Measurements from ENCODE around the gene DDAH2.

DDAH2 gene

DNA sequence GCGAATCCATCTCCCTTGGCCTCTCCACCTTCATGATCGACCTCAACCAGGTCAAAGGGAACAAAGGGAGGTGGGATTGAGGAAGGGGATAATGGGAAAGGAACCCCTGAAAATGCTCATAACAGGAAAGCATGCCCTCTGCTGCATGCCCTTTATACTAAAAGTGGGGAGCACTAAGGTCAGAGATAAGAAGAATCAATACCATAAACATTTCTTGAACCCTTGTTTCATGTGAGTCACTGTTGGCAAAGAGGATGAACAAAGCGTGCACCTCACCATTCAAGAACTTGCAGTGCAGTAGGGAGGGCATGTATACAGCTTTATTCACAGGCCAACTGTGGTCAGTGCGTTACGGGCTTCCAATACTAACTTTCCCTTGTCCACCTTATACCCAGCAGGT, 31.7 kb upstream of the DDAH2 start:
- DNase-seq, result no peak

DNA sequence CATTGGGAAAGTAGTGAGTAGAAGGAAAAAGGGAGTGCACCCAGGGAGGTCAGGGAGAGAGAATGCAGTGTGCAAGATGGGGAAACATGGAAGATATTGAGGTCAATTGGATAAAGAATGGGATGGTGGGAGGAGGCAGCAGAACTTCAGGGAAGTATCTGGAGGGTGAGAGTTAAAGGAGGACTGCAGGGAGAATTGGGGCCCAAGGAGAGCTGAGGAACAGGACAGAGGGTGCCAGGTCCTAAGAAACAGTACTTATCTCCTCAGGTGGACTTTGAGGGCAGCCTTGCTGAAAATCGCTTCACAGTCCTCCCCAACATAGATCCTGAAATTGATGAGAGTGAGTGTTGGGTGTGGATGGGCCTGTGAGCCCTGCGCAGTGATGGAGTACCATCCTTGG, 29.2 kb upstream of the DDAH2 start:
- no peak for DNase-seq

DNA sequence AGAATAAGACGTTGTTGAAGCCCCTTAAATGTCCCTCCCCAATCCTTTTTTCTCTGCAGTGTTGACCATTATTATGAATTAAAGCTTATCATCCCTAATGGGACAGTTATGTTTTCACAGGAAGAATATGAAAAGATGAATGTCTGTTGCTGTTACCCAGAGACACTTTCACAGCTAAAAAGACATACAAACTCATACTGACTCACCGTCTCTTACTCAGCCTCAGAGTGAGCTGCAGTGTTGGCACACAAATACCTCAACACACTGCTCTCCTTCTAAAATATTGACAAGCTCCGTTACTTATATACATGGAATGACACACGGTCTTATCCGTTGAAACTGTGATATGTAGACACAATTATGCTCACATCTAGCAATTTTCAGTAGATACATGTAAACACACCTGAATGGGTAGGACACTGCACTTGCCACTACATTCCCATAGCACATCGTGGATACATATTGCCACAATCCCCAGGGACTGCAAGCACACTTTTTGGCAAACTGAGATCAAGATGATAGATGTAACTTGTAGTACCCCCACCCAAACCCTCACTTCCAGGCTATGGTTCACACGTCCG, 23.7 kb upstream of the DDAH2 start:
- DNase-seq, result no peak

- DNase-seq, result no peak
Observed at GRCh38 chr6:31750411-31751022, 21.4 kb upstream of the DDAH2 start.

DNA sequence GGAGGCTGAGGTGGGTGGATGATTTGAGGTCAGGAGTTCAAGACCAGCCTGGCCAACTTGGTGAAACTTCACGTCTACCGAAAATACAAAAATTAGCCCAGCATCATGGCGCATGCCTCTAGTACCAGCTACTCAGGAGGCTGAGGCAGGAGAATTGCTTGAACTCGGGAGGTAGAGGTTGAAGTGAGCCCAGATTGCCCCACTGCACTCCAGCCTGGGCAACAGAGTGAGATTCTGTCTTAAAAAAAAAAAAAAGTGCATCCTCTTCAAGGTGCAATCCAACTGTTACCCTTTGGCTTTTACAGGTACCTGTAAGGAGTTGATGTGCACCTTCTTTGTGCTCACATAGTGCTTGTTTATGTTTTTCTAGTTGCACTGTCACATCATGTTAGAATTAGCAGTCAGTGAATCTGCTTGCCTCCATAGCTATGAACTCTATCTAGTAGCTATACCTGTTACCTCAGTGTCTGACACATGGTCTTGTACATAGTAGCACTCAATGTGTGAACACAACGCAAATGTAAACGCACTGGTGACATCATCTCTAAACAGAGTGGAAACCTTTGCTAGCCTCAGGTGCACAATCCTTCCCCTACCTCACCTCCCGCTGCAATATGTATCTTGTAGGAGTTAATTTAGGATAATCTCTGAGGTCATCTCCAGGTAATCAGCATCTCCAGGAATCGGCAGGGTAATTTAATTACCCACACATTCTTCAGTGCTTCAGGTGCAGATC, 20.4 kb upstream of the DDAH2 start:
- no peak for DNase-seq

GRCh38 chr6:31744422-31744821, 15.3 kb upstream of the DDAH2 start:
- DNase-seq, result no peak

- DNase-seq, result no peak
Observed at GRCh38 chr6:31742894-31743293, 13.8 kb upstream of the DDAH2 start.

DNA sequence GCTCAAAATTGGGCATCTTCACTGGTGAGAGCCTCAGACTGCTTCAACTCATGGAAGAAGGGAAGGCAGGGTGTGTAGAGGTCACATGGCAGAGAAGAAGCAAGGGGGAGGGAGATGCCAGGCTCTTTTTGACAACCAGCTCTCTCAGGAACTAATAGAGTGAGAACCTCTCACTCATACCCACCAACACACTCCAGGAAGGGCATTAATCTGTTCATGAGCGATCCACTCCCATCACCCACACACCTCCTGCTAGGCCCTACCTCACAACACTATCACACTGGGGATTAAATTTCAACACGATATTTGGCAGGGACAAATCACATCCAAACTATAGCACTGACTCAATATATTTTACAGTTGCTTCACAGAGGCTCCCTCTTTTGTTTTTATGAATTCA, 12.7 kb upstream of the DDAH2 start:
- DNase-seq, result no peak

DNA sequence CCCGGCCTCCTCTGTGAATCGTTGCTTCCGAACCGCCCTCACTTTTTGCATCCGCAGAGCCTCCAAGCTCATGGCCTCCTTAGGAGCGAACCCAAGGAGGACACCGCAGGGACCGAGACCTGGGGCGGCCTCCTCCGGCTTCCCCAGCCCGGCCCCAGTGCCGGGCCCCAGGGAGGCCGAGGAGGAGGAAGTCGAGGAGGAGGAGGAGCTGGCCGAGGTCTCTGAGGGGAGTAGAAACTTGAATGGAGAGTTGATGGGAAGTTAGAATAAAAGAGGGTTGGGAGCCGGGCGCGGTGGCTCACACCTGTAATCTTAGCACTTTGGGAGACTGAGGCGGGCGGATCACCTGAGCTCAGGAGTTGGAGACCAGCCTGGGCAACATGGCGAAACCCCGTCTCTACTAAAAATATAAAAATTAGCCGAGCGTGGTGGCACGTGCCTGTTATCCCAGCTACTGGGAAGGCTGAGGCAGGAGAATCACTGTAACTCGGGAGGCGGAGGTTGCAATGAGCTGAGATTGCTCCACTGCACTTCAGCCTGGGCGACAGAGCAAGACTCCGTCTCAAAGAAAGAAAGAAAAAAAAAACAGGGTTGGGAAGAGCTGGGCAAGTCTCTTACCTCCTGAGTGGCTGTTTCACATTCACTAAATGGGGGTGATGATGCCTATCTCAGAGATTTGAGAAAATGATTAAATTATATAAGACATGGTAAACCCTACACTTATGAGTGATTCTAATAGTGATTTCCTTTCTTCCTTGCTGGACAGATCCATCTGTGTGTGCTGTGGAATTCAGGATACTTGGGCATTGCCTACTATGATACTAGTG, 11.5 kb upstream of the DDAH2 start:
- peak; percentile 2 for DNase-seq

GRCh38 chr6:31739639-31740396, 10.7 kb upstream of the DDAH2 start, which contains the start of gene MSH5:
Gene MSH5, plus strand, starts transcription at chr6:31740005. Its CDS starts 462 bp downstream, at chr6:31740467.
- peak; percentile 97 for DNase-seq

GRCh38 chr6:31737991-31738979, 9.2 kb upstream of the DDAH2 start:
- peak; percentile 73 for DNase-seq

DNA sequence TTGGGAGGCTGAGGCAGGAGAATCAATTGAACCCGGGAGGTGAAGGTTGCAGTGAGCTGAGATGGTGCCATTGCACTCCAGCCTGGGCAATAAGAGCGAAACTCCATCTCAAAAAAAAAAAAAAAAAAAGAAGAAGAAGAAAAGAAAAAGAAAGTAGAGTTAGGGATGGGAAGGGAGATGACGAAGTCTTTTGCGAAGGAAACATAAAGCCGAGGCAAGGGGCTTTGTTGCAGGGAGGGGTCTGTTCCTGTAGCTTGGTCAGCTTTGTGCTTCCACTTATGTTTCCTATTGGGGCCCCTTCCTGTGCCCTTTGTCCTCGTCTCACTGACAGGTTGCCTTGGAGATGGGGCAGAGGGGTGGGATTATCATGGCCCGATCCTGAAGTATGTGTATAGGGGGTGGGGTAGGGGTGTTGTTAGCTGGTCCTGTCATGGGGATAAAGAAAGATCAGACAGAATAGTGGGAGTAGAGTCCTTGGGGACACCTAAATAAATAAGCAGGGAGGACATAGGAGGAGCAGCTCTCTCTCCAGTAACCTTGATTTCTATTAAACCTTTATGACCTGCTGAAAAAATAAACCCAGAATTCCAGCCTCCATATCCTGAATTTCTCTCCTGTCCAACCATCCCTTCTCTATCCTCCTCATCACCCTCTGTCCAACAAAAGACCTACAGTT, 8.4 kb upstream of the DDAH2 start:
- DNase-seq, result no peak

- DNase-seq, result no peak
Observed at GRCh38 chr6:31736768-31737314, 7.7 kb upstream of the DDAH2 start.

DNA sequence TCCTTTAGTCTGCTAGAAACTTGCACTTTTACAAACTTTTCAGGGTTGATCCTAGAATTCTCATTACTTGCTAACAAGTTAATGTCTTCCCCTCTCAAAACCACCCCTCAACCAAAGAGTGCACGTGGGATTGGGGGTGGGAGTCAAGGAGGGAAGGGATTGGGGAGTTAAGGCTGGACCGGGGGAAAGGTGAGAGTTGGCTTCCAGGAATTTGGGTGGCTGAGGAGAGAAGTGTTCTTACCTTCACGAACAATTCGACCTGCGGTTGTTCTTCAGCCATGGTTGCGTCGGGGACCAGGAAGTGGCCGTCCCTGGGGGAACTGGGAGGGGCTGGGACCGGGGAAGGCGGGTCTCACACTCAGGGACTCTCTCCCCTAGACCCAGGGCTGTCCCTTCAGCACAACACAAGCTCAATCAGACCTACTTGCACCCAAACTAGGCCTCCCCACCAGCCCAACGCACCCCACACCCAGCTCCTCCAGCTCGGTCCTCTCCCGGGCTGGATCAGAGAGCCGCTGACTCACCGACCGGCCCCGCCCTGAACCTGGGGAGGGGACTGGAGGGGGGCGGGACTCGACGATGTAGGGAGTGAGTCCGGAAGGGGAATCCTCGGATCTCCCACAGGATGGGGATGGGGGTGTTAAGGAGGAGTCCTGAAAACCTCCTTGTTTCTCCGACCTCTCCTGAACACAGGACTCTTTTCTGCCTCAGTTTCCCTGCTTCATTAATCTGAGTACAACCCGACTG, 7.1 kb upstream of the DDAH2 start, which contains the start of gene CLIC1:
CLIC1 (minus strand) TSS at position 510 of the 747 bp plus-strand sequence; CDS start at position 280, 230 bp downstream.
- peak; percentile 70 for DNase-seq

DNA sequence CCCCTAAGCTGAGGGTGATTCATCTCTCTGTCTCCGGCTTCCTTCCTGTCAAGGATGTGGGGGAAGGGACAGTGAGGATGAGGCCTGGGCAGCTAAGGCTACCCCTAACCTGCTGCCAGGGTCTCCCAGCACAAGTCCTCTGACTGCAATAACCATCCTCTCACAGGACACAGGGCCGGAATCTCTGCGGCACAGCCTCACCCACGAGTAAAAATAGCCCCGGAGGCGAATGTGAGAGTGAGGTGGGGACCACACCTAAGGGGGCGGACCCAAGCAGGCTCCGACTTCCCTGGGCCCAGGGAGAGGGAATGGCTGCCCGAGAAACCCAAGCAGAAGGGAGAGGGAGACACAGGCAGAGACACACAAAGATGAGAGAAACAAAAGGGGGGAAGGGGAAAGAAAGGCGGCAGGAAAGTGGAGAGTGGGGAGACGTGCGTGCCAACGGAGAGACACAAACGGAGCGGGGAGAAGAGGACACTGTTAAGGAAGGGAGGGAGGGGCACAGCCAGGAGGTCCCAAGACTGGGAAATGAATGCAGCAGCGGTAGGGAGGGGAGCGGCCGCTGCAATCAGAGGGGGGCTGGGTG, 5.8 kb upstream of the DDAH2 start:
- DNase-seq, result peak; percentile 80

GRCh38 chr6:31734247-31734820, 5.2 kb upstream of the DDAH2 start:
- no peak for DNase-seq

GRCh38 chr6:31733734-31734133, 4.6 kb upstream of the DDAH2 start:
- no peak for DNase-seq

DNA sequence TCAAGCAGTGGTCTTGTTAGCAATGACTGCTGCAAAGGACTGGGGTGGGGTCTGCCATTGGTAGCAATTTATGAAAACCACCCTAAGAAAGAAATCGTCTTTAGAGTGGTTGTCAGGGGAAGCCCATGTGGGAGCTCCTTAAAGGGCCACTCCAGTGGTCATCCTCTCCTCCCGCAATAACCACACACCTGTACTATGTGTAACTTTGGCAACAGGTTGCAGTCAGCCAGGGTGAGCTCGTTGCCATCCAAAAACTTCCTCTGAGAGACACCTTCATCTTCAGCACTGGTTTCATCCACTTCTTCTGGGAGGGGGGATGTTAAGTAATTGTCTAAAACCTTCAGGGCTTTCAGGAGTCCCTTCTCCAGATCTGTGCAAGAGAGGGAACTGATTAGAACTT, 2.9 kb upstream of the DDAH2 start:
- DNase-seq, result no peak

GRCh38 chr6:31730631-31731086, 1.6 kb upstream of the DDAH2 start:
- no peak for DNase-seq
